Right kidney (tissue), 9 donors: Measurements from ENCODE around the gene HELZ2.
A peak's percentile ranks its signal among the peaks of the same experiment; 100 is the strongest.
"Not testable (repeated sequence)": the region's sequence is repeated elsewhere in the genome, so short reads cannot be mapped to it uniquely, and the experiment has no call there.

ENCODE experiments used
- DNase-seq: peaks from one replicate; pipeline ENCODE4 v3.0.0-alpha.2; 2016
- long read RNA-seq, 8 donors: transcript quantifications; one replicate each; lab custom pipeline, GENCODE V29; 2026

HELZ2 gene, protein sequence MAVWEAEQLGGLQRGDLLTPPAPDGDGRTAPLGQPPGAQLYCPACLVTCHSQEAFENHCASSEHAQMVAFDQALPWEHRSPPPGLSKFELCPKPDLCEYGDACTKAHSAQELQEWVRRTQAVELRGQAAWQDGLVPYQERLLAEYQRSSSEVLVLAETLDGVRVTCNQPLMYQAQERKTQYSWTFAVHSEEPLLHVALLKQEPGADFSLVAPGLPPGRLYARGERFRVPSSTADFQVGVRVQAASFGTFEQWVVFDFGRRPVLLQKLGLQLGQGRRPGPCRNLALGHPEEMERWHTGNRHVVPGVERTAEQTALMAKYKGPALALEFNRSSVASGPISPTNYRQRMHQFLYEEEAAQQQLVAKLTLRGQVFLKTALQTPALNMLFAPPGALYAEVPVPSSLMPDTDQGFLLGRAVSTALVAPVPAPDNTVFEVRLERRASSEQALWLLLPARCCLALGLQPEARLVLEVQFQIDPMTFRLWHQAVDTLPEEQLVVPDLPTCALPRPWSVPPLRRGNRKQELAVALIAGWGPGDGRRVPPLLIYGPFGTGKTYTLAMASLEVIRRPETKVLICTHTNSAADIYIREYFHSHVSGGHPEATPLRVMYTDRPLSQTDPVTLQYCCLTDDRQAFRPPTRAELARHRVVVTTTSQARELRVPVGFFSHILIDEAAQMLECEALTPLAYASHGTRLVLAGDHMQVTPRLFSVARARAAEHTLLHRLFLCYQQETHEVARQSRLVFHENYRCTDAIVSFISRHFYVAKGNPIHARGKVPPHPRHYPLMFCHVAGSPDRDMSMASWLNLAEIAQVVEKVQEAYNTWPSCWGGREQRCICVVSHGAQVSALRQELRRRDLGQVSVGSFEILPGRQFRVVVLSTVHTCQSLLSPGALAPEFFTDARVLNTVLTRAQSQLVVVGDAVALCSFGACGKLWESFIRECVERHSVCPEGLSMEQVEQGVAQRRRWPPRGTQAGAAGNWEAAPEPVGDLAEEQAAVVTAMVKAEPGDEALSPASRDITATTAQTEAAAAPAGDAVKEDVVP (N-terminal part only)
- long read RNA-seq, donor 1 = 0 reads
- long read RNA-seq, donor 2 = 0 reads
- long read RNA-seq, donor 3 = 0 reads
- long read RNA-seq, donor 4, partial matches to known transcripts = 0 of 1 reads
- long read RNA-seq, donor 4, other reads (novel, unspliced or antisense) = 0 of 1 reads
- long read RNA-seq, donor 5 = 0 reads
- long read RNA-seq, donor 6, partial matches to known transcripts = 0 of 1 reads
- long read RNA-seq, donor 6, other reads (novel, unspliced or antisense) = 0 of 1 reads
- long read RNA-seq, donor 7, partial matches to known transcripts = 0 of 1 reads
- long read RNA-seq, donor 7, other reads (novel, unspliced or antisense) = 0 of 1 reads
- long read RNA-seq, donor 8 = 0 reads

DNA sequence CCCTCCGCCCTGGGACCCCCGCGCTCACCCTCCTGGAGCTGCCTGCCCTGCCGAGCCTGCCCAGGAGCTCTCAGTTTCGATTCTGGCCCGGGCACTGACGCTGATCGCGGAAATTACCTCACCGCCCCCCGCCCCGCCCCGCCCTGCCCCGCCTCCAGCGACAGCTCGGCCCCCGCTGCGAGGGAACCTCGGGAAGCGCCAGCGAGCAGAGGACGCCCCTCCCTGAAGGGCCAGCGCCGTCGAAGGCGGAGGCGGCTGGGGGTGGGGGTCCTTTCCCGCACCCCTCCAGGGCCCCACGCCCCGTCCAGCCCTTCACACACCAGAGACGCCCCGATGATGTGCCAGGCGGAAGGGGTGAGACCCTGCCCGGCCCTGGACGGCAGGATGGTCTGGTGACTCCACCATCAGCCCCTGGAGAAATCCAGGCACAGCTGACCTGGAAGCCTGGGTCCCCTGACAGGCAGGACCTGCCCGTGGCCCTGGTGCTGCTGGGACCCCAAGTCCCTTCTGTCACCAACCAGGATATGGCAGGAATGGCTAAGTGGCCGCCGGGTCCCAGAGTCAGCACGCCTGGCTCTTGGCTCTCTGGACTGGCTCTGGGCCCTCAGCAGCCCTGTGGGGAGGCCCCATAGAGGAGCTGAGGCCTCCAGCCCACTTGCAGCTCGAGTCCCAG, at the start of gene HELZ2:
Gene HELZ2, minus strand, starts transcription at position 84 of the 673 bp plus-strand sequence. CDS start 1,854 bp downstream, outside the sequence.
- DNase-seq = peak; percentile 79

DNA sequence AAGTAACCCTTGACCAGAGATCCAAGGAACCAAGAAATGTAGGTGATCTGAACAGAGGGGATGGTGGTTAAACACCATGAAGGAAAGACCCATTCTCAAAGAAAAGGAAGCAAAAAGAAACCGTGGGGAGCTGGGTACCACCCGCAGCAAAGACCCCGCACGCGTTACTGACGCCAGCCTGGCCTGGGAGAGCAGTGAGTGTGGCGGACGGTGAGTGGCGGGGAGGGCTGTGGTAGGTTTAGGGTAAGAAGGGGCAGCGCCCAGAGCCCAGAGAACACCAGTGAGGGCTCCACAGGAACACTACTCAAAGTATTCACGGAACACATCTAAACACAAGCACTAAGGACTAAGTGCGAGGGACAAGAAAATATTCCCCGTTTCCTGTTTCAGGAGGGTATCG, 48.7 kb upstream of the HELZ2 start:
- no peak for DNase-seq

DNA sequence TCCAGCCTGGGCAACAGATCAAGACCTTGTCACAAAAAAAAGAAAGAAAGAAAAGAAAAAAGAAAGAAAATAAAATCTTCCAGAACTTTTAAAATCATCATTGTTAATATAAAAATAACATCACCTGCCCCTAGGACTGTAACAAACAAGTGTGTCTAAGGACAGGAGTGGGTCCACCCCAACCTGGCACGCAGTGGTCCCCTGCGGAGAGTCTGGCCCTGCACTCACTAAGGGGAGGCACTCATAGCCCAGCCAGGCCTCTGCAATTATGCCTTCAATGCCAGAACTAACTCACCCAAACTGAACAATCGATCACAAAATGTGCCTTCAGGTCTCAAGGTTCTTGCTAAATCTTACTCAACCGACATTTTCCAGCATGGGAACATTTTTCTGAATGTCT, 48.1 kb upstream of the HELZ2 start:
- DNase-seq = no peak

DNA sequence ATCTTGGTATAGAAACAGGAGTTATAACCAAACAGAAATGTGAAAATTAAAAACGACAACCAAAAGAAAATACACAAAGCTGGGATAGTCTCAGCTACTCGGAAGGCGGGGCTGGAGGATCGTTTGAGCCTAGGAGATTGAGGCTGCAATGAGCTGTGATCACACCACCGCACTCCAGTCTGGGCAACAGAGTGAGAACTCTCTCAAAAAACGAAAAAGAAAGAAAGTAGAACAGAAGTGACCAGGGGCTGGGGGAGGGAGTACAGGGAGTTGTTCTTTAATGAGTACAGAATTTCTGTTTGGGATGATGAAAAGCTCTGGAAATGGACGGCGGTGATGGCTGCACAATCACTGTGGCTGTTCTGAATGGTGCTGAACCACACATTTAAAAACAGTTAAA, 47.0 kb upstream of the HELZ2 start:
- DNase-seq = no peak

DNA sequence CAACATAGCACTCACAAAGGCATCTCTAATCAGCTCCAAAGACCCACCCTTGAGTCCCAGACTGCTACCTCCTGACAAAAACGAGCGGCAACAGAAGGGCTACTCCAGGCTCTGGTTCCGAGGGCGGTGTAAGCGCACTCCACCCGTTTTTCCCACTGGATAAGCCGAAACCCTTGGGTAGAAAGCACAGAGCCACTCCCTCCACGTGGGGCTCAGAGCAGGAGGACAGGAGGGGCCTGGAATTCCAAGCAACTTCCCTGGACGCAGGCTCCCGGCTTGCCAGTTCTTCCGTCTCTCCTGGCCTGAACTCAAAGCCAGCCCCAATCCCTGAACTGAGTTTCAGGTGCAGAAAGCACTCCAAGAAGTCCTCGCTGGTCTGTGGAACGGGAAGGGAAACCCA, 45.5 kb upstream of the HELZ2 start:
- no peak for DNase-seq

DNA sequence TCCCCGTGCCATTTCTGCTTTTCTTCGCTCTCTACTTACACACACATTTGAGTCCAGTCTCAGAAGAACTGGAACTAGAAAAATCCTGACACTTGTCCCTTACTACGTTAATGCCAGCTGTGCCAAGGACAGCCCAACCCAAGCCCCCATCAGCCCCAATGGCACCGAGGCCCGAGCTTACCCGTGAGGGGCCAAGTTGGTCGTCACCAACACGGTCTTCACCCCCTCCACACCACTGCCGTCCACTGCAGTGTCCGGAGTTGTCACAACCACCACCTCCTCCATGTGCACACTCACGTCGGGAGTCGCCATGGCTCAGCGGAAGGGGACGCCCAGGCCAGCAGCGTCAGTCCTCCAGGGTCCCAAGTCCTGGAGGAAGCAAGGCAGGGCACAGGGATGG, 45.0 kb upstream of the HELZ2 start:
- no peak for DNase-seq

DNA sequence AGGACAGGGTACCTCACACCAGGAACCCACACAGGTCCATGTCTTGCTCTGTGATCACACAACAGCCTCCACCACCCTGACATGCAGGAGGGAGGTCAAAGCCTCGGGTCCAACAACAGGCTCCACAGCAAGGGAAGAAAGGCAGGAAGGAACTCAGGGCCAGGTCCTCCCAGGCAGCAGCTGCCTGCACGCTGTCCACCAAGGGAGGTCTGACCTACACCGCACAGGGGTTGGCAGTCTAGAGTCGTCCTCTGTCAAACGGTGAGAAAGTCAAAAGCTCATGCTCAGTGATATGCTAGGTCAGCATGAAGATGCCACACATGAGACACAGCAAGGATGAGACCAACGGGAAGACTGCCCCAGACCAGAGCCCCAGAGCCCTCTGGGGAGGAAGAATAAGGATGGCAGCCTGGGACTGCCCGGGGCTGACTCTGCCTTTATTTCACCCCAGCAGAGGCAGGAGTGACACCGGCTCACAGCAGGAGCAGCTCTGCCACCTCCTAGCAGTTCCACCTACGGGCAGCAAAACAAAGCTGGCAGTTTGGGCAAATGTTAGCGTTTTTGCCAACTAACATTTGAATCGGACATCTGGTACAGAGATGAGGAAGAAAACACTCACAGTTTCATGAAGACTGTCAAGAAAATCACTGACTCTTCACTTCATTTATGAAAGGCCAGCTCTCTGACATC, 44.4 kb upstream of the HELZ2 start:
- no peak for DNase-seq

DNA sequence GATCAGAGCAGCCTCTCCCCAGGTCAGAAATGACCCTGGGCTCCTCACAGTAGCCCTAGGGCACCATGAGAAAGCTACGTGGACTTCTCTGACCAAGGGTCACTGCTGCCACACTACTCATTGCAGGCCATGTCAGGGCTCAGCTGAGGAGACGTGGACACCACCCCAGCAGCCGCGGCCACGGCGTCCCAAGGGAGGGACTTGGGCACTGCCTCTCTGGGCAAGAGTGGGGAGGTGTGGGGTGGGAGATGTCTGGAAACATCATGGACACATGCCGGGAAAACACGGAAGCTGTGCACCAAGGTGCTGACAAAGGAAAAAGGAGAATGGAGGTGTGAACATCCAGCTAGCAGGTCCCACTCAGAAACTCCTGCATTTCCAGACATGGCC, 43.8 kb upstream of the HELZ2 start:
- no peak for DNase-seq

DNA sequence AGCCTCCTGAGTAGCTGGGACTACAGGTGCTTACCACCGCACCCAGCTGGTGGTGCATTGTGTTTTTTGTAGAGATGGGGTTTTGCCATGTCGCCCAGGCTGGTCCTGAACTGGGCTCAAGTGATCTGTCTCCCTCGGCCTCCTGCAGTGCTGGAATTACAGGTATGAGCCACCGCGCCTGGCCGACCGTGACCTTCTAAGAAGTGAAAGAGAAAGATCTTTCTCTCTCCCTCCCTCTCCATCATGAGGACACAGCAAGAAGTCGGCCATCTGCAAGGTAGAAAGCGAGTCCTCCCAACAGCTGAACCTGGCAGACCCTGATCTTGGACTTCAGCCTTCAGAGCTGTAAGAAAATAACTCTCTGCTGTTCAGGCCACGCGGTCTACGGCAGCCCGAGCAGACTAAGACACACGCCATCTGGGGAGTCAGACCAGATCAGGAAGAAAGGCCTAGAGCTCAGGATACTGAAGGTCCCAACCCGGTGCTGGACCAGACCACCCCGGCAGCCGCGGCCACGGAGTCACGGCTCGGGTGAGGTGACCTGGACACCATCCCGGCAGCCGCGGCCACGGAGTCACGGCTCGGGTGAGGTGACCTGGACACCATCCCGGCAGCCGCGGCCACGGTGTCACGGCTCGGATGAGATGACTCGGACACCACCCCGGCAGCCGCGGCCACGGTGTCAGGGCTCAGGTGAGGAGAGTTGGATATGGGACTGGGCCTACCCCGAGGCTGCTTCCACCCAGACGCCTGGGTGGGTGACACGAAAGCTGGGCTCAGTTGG, 43.2 kb upstream of the HELZ2 start:
- no peak for DNase-seq

DNA sequence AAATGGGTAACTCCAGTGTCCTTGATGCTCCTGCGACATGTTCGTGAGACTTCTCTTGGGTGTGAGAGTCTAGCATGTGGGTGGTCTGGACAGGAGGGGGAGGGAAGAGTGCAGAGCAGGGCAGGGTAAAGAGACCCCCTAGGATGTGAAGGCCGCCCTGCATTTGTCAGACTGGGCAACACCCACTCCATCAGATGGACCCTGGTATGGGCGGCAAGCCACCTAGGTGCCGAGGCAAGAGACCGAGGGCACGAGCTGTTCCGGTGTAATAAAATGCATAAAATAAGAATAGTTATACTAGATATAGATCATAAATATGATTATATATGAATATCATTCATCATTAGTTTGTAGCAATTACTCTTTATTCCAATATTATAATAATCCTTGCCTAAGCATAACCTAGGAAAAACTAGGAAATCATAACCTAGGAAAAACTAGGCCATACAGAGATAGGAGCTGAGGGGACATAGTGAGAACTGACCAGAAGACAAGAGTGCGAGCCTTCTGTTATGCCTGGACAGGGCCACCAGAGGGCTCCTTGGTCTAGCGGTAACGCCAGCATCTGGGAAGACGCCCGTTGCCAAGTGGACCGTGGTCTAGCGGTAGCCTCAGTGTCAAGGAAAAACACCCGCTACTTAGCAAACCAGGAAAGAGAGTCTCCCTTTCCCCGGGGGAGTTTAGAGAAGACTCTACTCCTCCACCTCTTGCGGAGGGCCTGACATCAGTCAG, 40.0 kb upstream of the HELZ2 start:
- DNase-seq = not testable (repeated sequence)

DNA sequence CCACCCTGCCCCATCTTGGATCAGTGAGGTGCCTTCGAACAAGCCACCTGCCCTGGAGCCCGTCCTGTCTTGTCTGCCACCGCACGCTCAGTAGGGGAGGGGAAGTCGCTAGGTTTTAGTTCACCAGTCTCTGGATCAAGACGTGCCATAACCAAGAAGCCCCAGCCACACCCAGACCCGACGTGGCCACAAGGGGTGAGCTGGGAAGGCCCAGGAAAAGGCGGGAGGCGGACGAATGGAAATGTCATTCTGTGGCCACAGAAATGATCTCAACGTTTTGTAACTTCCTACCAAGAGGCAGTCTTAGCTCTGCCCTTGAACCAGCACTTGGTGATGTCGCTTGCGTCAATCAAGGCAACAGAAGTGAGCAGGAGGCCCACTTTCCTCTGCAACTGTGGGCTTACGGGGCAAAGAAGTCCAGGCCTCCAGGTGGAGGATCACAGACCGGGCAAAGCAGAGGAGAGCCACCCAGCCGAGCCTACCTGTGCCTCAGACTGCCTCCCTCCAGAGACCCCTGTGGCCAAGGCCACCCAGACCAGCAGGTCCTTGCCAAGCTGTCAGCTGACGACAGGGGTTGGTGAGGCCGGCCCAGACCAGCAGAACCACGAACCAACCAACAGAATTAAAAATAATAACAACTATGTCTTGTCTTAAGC, 38.4 kb upstream of the HELZ2 start:
- DNase-seq = no peak

DNA sequence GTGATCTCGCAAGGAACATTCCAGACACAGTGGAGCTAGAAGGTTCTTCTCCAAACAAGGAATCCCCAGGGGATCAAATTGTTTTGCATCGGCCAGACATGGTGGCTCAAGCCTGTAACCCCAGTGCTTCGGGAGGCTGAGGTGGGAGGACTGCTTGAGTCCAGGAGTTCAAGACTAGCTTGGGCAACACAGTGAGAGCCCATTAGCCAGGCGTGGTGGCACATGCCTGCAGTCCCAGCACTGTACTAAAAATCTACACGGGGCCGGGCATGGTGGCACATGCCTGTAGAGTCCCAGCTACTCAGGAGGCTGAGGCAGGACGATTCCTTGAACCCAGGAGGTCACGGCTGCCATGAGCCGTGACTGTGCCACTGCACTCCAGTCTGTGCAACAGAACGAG, 37.6 kb upstream of the HELZ2 start:
- DNase-seq = no peak

DNA sequence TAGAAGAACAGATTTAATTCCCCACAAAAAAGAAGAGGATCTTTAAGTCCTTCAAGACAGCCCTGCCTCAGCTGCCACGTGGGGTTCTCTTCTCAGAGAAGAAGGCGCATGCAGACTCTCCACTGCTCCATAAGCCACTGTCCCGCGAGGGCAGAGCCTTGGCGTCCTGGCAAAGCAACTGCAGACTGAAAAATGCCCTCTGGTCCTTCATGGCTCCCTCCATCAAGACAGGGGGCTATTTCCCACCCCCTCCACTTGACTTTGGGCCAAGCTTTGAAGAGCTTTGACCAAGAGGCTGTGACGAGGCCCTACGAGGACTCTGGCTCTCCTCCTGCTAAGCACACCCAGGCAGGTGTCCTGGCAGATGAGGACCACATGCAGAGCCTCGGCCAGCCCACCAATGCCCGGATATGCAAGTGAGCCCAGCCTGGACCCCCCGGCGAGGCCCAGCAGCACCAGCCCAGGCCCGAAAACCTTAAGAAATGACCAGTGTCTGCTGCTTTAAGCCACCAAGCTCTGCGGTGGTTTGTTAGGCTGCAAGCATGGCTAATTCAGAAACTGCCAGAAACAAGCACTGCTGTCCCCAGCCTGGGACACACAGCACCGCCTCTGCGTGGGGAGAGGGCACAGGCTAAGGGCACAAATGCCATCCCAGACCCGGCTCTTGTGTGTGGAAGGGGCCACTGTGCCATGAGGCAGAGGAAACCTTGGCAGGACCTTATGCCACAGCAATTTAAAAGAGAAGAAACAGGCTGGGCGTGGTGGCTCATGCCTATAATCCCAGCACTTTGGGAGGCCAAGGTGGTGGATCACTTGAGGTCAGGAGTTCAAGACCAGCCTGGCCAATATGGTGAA, 36.8 kb upstream of the HELZ2 start:
- no peak for DNase-seq

DNA sequence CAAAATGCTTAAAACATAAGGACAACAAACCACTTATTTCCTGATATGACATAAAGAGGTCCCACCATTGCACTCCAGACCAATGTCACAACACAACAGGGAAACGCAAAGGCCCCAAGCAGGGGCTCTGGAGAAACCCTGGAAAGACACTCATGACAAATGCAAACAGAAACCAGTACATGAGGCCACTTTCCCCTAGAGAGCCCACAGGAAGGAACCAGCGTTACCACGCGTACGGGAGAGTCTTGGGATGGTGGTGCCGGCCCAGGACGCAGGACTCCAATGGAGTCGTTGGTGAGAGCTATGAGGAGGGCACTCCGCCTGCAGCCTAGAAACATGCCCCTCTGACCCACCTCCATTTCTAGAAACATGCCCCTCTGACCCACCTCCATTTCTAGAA, 32.6 kb upstream of the HELZ2 start:
- no peak for DNase-seq

DNA sequence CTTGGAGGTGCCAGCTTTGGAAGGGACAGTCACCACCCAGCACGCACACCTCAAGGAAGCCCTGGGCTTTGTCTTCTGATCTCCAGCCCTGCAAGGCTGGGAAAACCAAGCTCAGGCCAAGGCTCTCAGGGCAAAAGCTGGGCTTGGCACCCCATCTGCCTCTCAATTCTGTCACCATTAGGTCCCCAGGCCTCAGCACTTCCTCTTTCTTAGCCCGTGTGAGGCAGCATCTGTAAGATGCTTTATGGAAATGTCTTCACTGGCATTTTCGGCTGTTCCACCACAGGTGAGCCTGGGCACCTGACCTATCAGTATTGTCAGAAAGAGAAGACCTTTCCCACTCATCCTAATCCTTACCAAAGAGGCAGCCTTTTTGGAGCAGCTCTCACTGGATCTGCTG, 28.3 kb upstream of the HELZ2 start:
- no peak for DNase-seq

DNA sequence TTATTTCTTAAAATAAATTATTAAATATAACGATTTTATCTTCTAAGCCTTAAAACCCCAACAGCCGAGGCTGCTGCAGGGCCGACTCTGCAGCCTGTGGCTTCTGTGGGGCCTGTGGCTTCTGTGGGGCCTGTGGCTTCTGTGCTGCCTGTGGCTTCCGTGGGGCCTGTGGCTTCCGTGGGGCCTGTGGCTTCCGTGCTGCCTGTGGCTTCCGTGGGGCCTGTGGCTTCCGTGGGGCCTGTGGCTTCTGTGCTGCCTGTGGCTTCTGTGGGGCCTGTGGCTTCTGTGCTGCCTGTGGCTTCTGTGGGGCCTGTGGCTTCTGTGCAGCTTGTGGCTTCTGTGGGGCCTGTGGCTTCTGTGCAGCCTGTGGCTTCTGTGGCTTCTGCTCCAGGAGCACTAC, 27.6 kb upstream of the HELZ2 start:
- not testable (repeated sequence) for DNase-seq

DNA sequence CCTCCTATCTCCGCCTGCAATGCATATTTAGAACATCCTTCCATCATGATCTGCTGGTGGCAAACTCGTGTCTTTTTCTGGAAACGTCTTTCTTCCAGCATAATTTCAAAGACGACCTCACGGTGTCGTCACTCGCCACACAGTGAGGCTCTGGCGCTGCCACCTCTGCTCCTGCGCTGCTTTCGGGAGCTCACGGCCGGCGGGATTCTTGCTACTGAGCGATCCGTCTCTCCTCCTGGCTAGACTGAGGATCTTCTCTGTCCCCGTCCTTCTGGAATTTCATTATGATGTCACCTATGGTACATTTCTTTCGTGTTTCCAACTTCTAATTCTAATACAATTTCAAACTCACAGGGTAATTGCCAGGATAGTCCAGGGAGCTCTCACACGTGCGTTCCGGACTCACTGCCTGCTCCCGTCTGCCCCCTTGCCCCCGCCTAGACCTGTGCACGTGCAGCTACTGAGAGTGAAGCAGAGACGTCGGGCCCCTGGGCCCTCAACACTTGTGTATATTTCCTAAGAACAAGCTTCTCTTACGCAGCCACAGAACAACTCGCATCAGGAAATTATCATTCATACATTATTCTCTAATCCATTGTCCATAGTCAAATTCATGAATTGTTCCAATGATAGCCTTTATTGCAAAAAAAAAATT, 25.5 kb upstream of the HELZ2 start:
- DNase-seq = no peak
